ENCODE results near the gene TRAF3IP3. TPM values are rescaled to one million over a fixed set of nuclear protein-coding genes. Genes with fewer than 3 reads are reported as not detected.
A peak's percentile ranks its signal among the peaks of the same experiment; 100 is the strongest.
"Not testable (repeated sequence)": the region's sequence is repeated elsewhere in the genome, so short reads cannot be mapped to it uniquely, and the experiment has no call there.

The TRAF3IP3 gene
- total RNA-seq, 1 experiment from 2014 or later, result not detected

DNA sequence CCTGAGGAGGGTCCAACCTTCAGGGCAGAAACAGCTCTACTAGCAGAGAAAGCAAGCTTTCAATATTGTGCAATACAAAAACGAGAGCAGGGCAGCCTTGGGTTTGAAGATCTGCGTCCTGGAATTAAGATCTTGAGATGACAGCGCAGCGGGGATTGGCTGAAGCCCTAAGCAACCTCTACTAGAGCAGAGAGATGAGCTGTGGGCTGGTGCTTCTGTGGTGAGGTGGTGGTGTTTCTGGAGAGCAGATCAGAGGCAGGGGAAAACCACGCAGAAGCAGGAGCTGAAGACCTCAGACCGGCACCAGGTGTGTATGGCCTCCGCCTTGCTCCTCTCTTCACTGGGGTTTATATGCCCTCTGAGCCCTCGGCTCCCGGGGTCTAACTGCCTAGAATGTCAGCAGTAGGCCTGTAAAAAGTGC, 12.5 kb downstream of the TRAF3IP3 start:
- DNase-seq (ENCODE audit: low read depth), result no peak

- peak; percentile 91 for DNase-seq (ENCODE audit: low read depth)
Observed at GRCh38 chr1:209769171-209769904, 13.5 kb downstream of the TRAF3IP3 start.

GRCh38 chr1:209769971-209770370, 14.1 kb downstream of the TRAF3IP3 start:
- no peak for DNase-seq (ENCODE audit: low read depth)

DNA sequence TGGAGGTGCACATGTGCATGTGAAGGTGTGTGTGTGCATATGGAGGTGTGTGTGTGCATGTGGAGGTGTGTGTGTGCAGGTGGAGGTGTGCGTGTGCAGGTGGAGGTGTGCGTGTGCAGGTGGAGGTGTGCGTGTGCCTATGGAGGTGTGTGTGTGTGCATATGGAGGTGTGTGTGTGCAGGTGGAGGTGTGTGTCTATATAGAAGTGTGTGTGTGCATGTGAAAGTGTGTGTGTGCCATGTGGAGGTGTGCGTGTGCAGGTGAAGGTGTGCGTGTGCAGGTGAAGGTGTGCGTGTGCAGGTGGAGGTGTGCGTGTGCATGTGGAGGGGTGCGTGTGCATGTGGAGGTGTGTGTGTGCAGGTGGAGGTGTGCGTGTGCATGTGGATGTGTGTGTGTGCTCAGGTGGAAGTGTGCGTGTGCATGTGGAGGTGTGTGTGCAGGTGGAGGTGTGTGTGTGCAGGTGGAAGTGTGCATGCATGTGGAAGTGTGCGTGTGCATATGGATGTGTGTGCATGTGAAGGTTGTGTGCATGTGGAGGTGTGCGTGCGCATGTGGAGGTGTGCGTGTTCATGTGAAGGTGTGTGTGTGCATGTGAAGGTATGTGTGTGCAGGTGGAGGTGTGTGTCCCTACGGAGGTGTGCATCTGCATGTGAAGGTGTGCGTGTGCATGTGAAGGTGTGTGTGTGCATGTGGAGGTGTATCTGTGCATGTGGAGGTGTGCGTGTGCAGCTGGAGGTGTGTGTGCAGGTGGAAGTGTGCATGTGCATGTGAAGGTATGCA, 15.0 kb downstream of the TRAF3IP3 start:
- DNase-seq (ENCODE audit: low read depth), result no peak

- no peak for DNase-seq (ENCODE audit: low read depth)
Observed at GRCh38 chr1:209772126-209772525, 16.3 kb downstream of the TRAF3IP3 start.

- DNase-seq (ENCODE audit: low read depth), result no peak
Observed at GRCh38 chr1:209774592-209774991, 18.7 kb downstream of the TRAF3IP3 start.

DNA sequence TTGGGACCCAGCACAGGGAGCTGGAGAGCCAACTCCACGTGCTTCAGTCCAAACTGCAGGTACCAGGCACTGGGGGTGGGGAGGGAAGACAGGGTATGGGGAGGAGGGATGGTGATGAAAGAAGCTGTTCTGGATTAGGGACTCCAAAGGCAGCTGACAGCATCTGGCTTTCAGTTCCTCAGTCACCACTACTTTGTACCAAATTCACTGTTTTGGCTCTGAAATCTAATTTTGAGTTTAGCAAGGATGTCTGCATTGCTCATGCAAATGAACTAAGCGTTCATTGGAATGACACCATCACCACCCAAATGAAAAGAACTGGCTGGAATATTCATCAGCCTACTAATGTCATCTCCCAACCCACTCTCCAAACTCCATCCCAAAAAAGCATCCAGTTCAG, 19.8 kb downstream of the TRAF3IP3 start:
- DNase-seq (ENCODE audit: low read depth), result no peak

DNA sequence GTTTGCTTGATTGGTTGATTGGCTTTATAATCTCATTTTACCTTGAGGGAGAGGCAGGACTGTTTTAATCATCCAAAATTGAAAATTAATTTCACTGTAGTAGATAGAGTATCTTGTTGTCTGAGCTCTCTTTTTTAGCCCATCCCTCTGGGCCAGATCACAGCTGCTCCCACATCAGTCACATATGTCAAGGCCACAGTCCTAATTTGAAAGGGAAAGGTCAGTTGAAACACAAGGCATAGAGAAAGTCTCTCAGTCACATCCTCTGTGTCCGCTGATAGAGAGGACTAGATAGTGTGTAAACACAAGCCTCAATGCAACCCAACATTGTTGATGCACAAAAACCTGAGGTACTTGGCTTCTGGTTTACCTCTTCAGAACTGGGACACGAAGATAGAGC, 21.7 kb downstream of the TRAF3IP3 start:
- no peak for DNase-seq (ENCODE audit: low read depth)

DNA sequence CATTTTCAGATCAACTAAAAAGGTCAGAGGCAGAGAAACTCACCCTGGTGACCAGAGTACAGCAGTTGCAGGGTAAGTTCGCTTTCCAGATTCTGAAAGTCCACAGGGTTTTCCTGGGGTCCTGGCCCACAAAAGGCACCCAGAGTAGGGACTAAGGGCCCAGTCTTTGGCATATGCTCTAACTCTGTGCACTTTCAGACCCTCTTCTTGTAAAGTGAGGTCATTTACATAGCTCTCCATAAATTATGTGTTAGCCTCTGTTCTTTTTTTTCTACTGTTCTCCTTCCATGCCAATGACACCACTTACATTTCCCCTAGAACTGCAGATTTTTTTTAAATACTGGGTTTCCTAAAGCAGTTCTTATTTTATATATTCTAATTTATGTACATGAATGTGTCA, 22.2 kb downstream of the TRAF3IP3 start:
- no peak for DNase-seq (ENCODE audit: low read depth)

- DNase-seq (ENCODE audit: low read depth), result no peak
Observed at GRCh38 chr1:209780268-209780667, 24.4 kb downstream of the TRAF3IP3 start.

DNA sequence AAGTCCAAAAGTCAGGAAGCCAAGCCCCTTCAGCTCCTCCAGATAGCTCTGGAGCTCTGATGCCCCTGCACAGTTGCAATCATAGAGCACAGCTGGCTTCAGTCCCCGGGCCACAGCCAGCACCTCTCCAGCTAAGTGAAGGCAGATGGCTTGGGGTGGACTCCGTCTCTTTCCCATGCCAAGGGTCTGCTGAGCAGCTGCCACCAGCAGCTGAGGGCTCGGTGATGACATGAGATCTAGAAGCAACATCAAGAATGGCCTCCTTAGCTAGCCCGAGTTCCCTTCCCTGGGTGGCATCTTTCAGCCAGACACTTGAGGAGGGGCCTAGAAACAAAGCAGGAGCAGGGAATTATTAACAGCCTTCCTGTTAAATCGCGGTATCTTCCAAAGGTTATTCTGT, 27.5 kb downstream of the TRAF3IP3 start:
- DNase-seq (ENCODE audit: low read depth), result no peak

DNA sequence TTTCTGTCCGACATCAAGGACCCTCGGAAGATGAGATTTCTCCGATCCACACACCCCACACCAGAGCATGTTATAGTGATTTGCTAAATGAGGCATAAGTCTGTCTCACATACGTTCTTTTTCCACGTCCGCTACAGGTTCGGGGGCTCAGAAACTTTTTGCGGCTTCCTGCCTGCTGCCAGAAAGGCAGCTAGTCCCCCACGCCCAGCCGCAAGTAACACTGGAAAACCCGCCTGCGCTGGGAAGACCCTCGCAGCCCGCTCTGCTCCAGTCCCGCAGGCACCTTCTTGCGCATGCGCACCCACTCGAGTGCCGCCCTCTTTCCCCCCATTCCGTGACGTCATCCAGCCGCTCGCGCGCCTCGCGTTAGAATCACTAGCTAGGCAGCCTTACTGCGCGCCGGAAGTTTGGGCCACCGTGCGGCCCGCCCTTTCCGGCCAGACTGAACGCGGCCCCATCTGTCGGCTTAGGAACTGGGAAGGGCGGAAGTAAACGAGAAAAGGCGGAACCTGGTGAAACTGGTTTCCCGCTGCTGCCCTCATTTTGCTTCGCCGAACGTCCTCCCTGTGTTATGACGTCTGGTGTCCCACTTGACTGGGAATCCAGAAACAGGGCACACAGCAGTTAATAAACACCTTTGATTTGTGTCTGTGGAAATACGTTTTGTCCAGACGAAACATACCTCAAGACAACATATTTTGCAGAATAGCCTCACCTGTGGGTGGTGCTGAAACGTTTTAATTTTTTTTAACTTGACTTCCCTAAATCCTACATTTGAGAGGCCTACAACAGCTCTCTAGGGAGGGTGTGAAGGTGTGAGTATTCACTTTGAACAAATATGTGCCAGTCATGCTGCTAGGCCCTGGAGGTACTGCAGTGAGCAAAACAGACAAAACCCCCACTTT, 28.7 kb downstream of the TRAF3IP3 start, which contains the start of gene C1orf74:
TSS of gene C1orf74 (minus strand) at position 295 of the 905 bp plus-strand sequence. CDS start 925 bp downstream, outside the sequence.
- DNase-seq (ENCODE audit: low read depth), result peak; percentile 97

- no peak for DNase-seq (ENCODE audit: low read depth)
Observed at GRCh38 chr1:209785592-209785991, 29.7 kb downstream of the TRAF3IP3 start.

DNA sequence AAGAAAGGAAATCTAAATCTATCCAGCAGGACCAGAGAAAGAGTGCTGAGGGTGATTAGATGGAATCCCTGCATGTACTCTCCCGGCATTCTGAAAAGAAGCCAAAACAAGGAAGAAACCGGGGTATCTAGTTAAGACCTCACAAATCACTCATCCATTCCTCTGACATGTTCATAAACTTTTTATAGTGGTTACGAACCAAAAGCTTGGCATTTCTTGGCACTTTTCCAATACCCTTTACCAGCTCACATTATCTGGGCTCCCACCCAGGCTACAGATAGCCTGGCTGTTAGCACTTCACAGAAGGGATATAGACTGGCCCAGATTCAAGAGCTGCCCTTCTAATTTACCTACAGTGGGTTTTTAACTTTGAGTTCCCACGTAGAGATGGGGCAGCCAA, 30.3 kb downstream of the TRAF3IP3 start:
- DNase-seq (ENCODE audit: low read depth), result peak; percentile 29

- DNase-seq (ENCODE audit: low read depth), result peak; percentile 47
Observed at GRCh38 chr1:209787551-209787950, 31.7 kb downstream of the TRAF3IP3 start.

DNA sequence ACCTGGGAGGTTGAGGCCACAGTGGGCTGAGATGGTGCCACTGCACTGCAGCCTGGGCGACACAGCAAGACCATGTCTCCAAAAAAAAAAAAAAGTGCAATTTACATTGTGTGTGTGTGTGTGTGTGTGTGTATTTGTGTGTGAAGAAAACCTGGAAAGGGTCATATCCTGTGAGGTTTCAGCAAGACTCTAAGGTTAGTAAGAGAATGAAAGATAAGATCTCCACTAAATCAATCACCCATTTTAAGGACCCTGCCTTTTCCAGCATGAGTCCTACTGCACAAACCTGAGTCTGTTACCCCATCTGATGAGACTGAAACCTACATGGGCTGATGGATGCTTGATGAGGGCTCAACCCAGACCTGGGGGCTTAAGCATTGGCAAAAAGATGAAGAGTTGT, 33.4 kb downstream of the TRAF3IP3 start:
- no peak for DNase-seq (ENCODE audit: low read depth)

- peak; percentile 75 for DNase-seq (ENCODE audit: low read depth)
Observed at GRCh38 chr1:209790286-209791193, 34.7 kb downstream of the TRAF3IP3 start.

DNA sequence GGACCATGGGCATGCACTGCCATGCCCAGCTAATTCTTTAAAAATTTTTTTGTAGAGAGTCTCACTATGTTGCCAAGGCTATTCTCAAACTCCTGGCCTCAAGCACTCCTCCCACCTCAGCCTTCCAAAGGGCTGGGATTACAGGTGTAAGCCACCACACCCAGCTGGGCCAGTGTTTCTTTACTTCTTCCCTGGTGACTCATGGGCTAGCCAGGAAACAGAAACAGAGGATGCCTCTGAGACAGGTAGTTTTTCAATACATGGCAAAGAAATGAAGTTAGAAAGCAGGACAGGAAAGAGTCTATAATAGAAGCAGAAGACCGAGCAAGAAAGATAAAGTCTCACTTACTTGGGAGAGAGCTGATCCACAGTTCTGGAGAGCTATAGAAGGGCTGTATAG, 36.1 kb downstream of the TRAF3IP3 start:
- no peak for DNase-seq (ENCODE audit: low read depth)

DNA sequence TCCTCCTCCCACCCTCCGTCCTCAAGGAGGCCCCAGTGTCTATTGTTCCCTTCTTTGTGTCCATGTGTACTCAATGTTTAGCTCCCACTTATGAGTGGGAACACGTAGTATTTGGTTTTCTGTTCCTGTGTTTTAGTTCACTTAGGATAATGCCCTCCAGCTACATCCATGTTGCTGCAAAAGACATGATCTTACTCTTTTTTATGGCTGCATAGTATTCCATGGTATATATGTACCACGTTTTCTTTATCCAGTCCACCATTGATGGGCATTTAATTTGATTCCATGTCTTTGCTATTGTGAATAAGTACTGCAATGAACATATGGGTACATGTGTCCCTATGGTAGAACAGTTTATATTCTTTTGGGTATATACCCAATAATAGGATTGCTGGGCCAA, 37.9 kb downstream of the TRAF3IP3 start:
- not testable (repeated sequence) for DNase-seq (ENCODE audit: low read depth)

GRCh38 chr1:209797978-209798639, 42.3 kb downstream of the TRAF3IP3 start:
- peak; percentile 31 for DNase-seq (ENCODE audit: low read depth)

Measured in M059J (cell line).